OCI-LY3 (cell line): ENCODE data around the gene MMRN2.

Experiments
- H2AFZ ChIP-seq: fragments of 200-600, 300-600 bp; shearing (Covaris generic); 2 replicates; pipeline ENCODE4 v1.6.0; 2014; ENCODE audit warnings: antibody characterized with exemption, low read depth, low read length
- H3K27ac ChIP-seq: fragments of 200-600, 300-600 bp; sonication (generic); 2 replicates; pipeline ENCODE4 v1.5.1; 2014; ENCODE audit warnings: mild to moderate bottlenecking, low read length, moderate library complexity, mixed read lengths
- H3K27me3 ChIP-seq: fragments of 200-600, 300-600 bp; sonication (generic); 2 replicates; pipeline ENCODE4 v1.6.1; 2014; ENCODE audit warnings: low read depth, low read length, mixed read lengths
- H3K36me3 ChIP-seq: fragments of 200-600, 300-600 bp; sonication (generic); replicated peaks from 2 replicates; pipeline ENCODE3; 2014; ENCODE audit warnings: low read depth, low read length, mixed read lengths
- H3K4me1 ChIP-seq: fragments of 300-600, 200-600 bp; sonication (generic); 2 replicates; pipeline ENCODE4 v1.6.1; 2014; ENCODE audit warnings: low read length, mixed read lengths
- H3K4me2 ChIP-seq: fragments of 200-600, 300-600 bp; sonication (generic); 2 replicates; pipeline ENCODE4 v1.6.1; 2014; ENCODE audit warnings: low read length, mixed read lengths
- H3K4me3 ChIP-seq: fragments of 300-600, 200-600 bp; sonication (generic); 2 replicates; pipeline ENCODE4 v1.5.1; 2014; ENCODE audit warnings: antibody characterized with exemption, mild to moderate bottlenecking, low read length, moderate library complexity
- H3K79me2 ChIP-seq: fragments of 300-600, 200-600 bp; shearing (Covaris generic); 2 replicates; pipeline ENCODE4 v1.6.1; 2014; ENCODE audit warnings: mild to moderate bottlenecking, low read length, mixed read lengths
- H3K9ac ChIP-seq: fragments of 300-600, 200-600 bp; shearing (Covaris generic); 2 replicates; pipeline ENCODE4 v1.6.0; 2014; ENCODE audit warnings: mild to moderate bottlenecking, low read length, moderate library complexity
- H3K9me3 ChIP-seq: fragments of 200-600, 300-600 bp; shearing (Covaris generic); 2 replicates; pipeline ENCODE4 v1.6.1; 2014; ENCODE audit warnings: low read length, mixed read lengths; ENCODE audit not compliant: insufficient read depth
- H4K20me1 ChIP-seq: fragments of 200-600, 300-600 bp; sonication (generic); 2 replicates; pipeline ENCODE4 v1.6.1; 2016; ENCODE audit warnings: low read length, mixed read lengths; ENCODE audit not compliant: insufficient read depth
- EZH2phosphoT487 ChIP-seq: fragments of 200-600 bp; shearing (Covaris generic); IDR thresholded peaks from 2 replicates; pipeline ENCODE4 v1.6.1; 2018; ENCODE audit warnings: antibody characterized with exemption, mixed run types, low read depth
- TF ChIP-seq, protein P1 (sequence below): fragments of 200-600, 300-600 bp; sonication (generic); IDR thresholded peaks from 2 replicates; pipeline ENCODE4 v1.5.1; 2014; ENCODE audit warnings: antibody characterized with exemption, low read length, low read depth

MMRN2 gene

DNA sequence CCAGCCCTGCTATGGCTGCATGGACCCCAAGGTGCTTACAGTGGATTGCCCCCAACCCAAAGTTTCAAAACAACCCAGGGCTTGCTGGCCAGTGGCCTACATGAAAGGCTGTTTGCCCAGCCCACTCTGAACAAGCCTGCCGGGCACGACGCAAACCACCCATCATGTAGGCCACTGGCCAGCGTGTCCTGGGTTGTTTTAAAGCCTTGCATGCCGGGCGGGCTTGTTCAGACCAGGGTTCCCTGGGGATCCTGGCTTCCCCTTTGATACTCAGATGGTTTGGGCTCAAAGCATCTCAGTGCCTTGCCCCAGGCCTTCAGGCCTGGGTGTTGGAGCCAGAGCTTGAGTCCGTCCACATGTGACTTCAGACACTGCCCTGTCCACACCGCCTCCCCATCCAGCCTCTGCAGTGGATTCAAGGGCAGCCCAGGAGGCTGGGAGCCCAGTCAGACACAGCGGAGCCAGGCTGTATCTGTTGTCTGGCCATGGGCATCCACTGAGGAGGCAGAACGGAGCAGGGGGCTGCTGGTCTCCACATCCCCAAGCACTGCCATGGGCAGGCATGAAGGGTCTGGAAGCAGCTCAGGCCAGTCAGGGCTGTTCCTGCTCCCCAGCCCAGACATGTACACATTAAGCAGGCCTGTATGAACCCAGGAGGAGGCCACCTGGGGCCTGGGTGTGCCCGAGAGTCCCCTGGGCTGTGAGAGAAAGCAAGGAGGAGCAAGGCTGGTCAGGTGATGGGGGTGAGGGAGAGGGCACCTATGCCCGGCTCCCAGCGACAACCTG lies 6.8 kb upstream of the MMRN2 start:
- Histone ChIP-seq H2AFZ (no peak overlapping the region), H3K36me3 (peaks cover 22% of the 10 kb centered on the region), H3K79me2 (peaks cover 57% of the 10 kb centered on the region), H3K9me3 (no peaks in the 10 kb centered on the region), H3K4me3 (peak overlapping the region; percentile 98; the same call in 1 of the 2 replicates), H3K27ac (peak overlapping the region; percentile 100), H3K4me1 (peaks cover 90% of the 10 kb centered on the region), H3K4me2 (peak overlapping the region; percentile 85), H3K9ac (peak overlapping the region; percentile 100; the same call in 1 of the 2 replicates), H3K27me3 (no peaks in the 10 kb centered on the region), H4K20me1 (no peaks in the 10 kb centered on the region)
- TF ChIP-seq, protein P1, sequence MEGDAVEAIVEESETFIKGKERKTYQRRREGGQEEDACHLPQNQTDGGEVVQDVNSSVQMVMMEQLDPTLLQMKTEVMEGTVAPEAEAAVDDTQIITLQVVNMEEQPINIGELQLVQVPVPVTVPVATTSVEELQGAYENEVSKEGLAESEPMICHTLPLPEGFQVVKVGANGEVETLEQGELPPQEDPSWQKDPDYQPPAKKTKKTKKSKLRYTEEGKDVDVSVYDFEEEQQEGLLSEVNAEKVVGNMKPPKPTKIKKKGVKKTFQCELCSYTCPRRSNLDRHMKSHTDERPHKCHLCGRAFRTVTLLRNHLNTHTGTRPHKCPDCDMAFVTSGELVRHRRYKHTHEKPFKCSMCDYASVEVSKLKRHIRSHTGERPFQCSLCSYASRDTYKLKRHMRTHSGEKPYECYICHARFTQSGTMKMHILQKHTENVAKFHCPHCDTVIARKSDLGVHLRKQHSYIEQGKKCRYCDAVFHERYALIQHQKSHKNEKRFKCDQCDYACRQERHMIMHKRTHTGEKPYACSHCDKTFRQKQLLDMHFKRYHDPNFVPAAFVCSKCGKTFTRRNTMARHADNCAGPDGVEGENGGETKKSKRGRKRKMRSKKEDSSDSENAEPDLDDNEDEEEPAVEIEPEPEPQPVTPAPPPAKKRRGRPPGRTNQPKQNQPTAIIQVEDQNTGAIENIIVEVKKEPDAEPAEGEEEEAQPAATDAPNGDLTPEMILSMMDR = no peak
- no peak for TF ChIP-seq EZH2phosphoT487

DNA sequence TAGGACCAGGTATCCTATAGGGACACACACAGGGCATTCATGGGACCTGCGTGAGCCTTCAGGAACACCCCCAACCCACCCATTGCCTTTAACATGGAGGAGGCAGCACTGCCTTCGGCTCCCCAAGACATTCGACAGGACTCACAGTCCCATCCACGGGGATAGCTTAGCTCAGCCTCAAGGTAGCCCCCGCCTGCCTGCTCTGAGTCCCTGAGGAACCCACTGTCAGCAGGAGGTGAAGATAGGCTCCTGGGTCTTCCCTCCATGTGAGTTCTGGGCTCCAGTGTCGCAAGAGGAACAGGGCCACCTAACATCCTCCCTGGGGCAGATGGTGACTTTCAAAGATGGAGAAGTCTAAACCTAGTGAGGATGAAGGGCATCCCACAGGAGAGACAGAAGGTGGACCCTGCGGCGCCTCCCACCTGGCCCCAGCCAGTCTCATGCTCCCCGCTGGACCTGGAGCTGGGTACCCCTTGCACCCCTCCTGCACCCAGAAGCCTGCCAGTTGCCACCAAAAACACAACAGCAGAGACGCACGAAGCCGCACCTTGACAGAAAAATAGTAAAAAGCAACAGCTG lies 6.0 kb upstream of the MMRN2 start:
- H3K4me1 ChIP-seq = peaks cover 84% of the 10 kb centered on the region
- no peaks in the 10 kb centered on the region for H3K27me3 ChIP-seq
- no peaks in the 10 kb centered on the region for H3K9me3 ChIP-seq
- TF ChIP-seq, protein P1 = no peak
- H3K9ac ChIP-seq = peak overlapping the region; percentile 100; the same call in 1 of the 2 replicates
- H3K27ac ChIP-seq = peak overlapping the region; percentile 100
- H3K4me3 ChIP-seq = no peak overlapping the region
- peaks cover 17% of the 10 kb centered on the region for H3K36me3 ChIP-seq
- H2AFZ ChIP-seq = no peak overlapping the region
- H3K4me2 ChIP-seq = peak overlapping the region; percentile 85; the same call in 1 of the 2 replicates
- no peaks in the 10 kb centered on the region for H4K20me1 ChIP-seq
- peaks cover 48% of the 10 kb centered on the region for H3K79me2 ChIP-seq

DNA sequence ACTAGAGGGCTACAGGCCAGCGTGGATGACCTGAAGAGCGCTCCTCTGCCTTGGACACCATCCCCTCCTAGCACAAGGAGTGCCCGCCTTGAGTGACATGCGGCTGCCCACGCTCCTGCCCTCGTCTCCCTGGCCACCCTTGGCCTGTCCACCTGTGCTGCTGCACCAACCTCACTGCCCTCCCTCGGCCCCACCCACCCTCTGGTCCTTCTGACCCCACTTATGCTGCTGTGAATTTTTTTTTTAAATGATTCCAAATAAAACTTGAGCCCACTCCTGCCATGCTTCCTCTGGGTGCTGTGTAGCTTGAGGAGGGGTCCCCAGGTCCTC lies 5.5 kb upstream of the MMRN2 start:
- H3K79me2 ChIP-seq = peaks cover 43% of the 10 kb centered on the region
- H3K27me3 ChIP-seq = no peaks in the 10 kb centered on the region
- H3K36me3 ChIP-seq = peaks cover 17% of the 10 kb centered on the region
- no peak overlapping the region for H2AFZ ChIP-seq
- H3K4me1 ChIP-seq = peaks cover 82% of the 10 kb centered on the region
- no peaks in the 10 kb centered on the region for H4K20me1 ChIP-seq
- H3K4me3 ChIP-seq = no peak overlapping the region
- H3K27ac ChIP-seq = peak overlapping the region; percentile 100
- H3K9me3 ChIP-seq = no peaks in the 10 kb centered on the region
- peak overlapping the region; percentile 100 for H3K9ac ChIP-seq
- TF ChIP-seq EZH2phosphoT487 = no peak
- TF ChIP-seq, protein P1 = no peak
- peak overlapping the region; percentile 53 for H3K4me2 ChIP-seq

DNA sequence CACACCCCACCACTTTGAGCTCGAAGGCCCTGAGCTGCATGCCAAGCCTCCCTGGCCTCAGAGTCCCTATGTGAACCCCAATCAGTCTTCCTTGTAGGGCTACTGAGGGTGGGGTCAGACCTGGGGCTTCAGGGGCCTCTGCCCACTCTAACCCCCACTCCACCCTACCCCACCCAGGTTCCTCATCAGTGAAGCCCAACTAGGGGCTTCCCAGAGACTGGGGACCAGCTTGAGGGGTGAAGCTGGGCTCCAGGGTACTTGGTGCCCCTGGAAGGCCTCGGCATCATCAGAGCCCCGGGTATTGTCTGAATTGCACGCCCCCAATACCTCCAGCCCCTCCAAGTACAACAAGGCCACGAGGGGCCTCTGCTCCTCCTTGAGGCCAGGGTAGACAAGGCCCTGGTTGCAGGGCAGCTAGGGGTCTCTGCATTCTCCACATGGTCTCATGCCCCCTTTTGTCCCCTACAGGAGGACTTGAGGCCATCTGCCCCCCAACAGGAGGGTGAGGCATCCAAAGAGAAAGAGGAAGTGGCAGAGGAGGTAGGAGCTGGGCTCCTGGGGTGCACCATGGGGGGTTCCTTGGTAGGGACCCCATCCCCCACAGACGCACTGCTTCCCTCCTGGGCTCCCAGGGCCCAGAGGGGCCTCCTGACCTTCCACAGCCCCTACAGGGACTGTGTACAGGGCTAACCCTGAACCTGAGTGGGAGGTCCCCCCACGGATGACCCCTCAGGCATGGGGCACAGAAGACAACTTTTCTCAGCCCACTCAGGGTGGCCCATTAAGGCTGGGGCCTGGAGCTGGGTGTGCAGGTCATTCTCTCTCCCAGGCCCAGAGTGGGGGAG lies 4.9 kb upstream of the MMRN2 start:
- H3K27ac ChIP-seq = peak overlapping the region; percentile 100
- H3K36me3 ChIP-seq = peaks cover 14% of the 10 kb centered on the region
- H3K27me3 ChIP-seq = no peaks in the 10 kb centered on the region
- peak overlapping the region; percentile 100 for H3K9ac ChIP-seq
- H4K20me1 ChIP-seq = no peaks in the 10 kb centered on the region
- TF ChIP-seq EZH2phosphoT487 = no peak
- TF ChIP-seq, protein P1 = no peak
- H3K9me3 ChIP-seq = no peaks in the 10 kb centered on the region
- H3K4me1 ChIP-seq = peaks cover 82% of the 10 kb centered on the region
- H3K4me3 ChIP-seq = no peak overlapping the region
- H3K79me2 ChIP-seq = peaks cover 38% of the 10 kb centered on the region
- peak overlapping the region; percentile 53 for H3K4me2 ChIP-seq
- no peak overlapping the region for H2AFZ ChIP-seq
